ENCODE data around the gene CPNE4.

CPNE4 gene

GRCh38 chr3:132017137-132017536, 17.7 kb downstream of the CPNE4 start:
- no peak for DNase-seq (ENCODE audit: extremely low read depth in 1 of 2, low read depth in 1 of 2)

GRCh38 chr3:132016061-132017041, 18.5 kb downstream of the CPNE4 start:
- DNase-seq (ENCODE audit: extremely low read depth in 1 of 2, low read depth in 1 of 2): no peak

GRCh38 chr3:132014105-132014504, 20.7 kb downstream of the CPNE4 start:
- no peak for DNase-seq (ENCODE audit: extremely low read depth in 1 of 2, low read depth in 1 of 2)

- no peak for DNase-seq (ENCODE audit: extremely low read depth in 1 of 2, low read depth in 1 of 2)
Measured at GRCh38 chr3:132009241-132009640, 25.6 kb downstream of the CPNE4 start.

- no peak for DNase-seq (ENCODE audit: extremely low read depth in 1 of 2, low read depth in 1 of 2)
Measured at GRCh38 chr3:132008837-132009236, 26.0 kb downstream of the CPNE4 start.

GRCh38 chr3:132007617-132008016, 27.2 kb downstream of the CPNE4 start:
- DNase-seq (ENCODE audit: extremely low read depth in 1 of 2, low read depth in 1 of 2): no peak

GRCh38 chr3:132006605-132007204, 28.1 kb downstream of the CPNE4 start:
- no peak for DNase-seq (ENCODE audit: extremely low read depth in 1 of 2, low read depth in 1 of 2)

GRCh38 chr3:132004571-132004970, 30.2 kb downstream of the CPNE4 start:
- DNase-seq (ENCODE audit: extremely low read depth in 1 of 2, low read depth in 1 of 2): no peak

GRCh38 chr3:132003685-132004084, 31.1 kb downstream of the CPNE4 start:
- no peak for DNase-seq (ENCODE audit: extremely low read depth in 1 of 2, low read depth in 1 of 2)

GRCh38 chr3:132001999-132002398, 32.8 kb downstream of the CPNE4 start:
- DNase-seq (ENCODE audit: extremely low read depth in 1 of 2, low read depth in 1 of 2): no peak

- DNase-seq (ENCODE audit: extremely low read depth in 1 of 2, low read depth in 1 of 2): no peak
Measured at GRCh38 chr3:132001036-132001435, 33.8 kb downstream of the CPNE4 start.

- no peak for DNase-seq (ENCODE audit: extremely low read depth in 1 of 2, low read depth in 1 of 2)
Measured at GRCh38 chr3:131998027-131998426, 36.8 kb downstream of the CPNE4 start.

GRCh38 chr3:131995891-131996290, 38.9 kb downstream of the CPNE4 start:
- DNase-seq (ENCODE audit: extremely low read depth in 1 of 2, low read depth in 1 of 2): no peak

GRCh38 chr3:131989318-131989717, 45.5 kb downstream of the CPNE4 start:
- no peak for DNase-seq (ENCODE audit: extremely low read depth in 1 of 2, low read depth in 1 of 2)

GRCh38 chr3:131988209-131988608, 46.6 kb downstream of the CPNE4 start:
- no peak for DNase-seq (ENCODE audit: extremely low read depth in 1 of 2, low read depth in 1 of 2)

GRCh38 chr3:131983689-131984088, 51.1 kb downstream of the CPNE4 start:
- no peak for DNase-seq (ENCODE audit: extremely low read depth in 1 of 2, low read depth in 1 of 2)

- DNase-seq (ENCODE audit: extremely low read depth in 1 of 2, low read depth in 1 of 2): no peak
Measured at GRCh38 chr3:131981323-131981722, 53.5 kb downstream of the CPNE4 start.

- DNase-seq (ENCODE audit: extremely low read depth in 1 of 2, low read depth in 1 of 2): no peak
Measured at GRCh38 chr3:131976448-131976847, 58.4 kb downstream of the CPNE4 start.

GRCh38 chr3:131975047-131975446, 59.8 kb downstream of the CPNE4 start:
- no peak for DNase-seq (ENCODE audit: extremely low read depth in 1 of 2, low read depth in 1 of 2)

- DNase-seq (ENCODE audit: extremely low read depth in 1 of 2, low read depth in 1 of 2): no peak
Measured at GRCh38 chr3:131973731-131974130, 61.1 kb downstream of the CPNE4 start.

GRCh38 chr3:131972550-131972949, 62.3 kb downstream of the CPNE4 start:
- no peak for DNase-seq (ENCODE audit: extremely low read depth in 1 of 2, low read depth in 1 of 2)

GRCh38 chr3:131972091-131972490, 62.7 kb downstream of the CPNE4 start:
- DNase-seq (ENCODE audit: extremely low read depth in 1 of 2, low read depth in 1 of 2): no peak

All from activated CD8-positive, alpha-beta memory T cell treated with anti-CD3 and anti-CD28 coated beads for 1 hour (primary cell).